Measurements from ENCODE around the gene SCO1. TPM values are rescaled to one million over a fixed set of nuclear protein-coding genes. Genes with fewer than 3 reads are reported as not detected.
"Not testable (repeated sequence)": the region's sequence is repeated elsewhere in the genome, so short reads cannot be mapped to it uniquely, and the experiment has no call there.

SCO1 gene
- polyA plus RNA-seq, 3 donors = 5.0 to 14.6 (median 11.6) TPM

GRCh38 chr17:10733666-10734065 lies 36.3 kb upstream of the SCO1 start:
- no peaks in the 10 kb centered on the region for H3K36me3 Mint-ChIP-seq
- no peak overlapping the region for H3K4me3 ChIP-seq (replicated peaks in 1 of 3; ENCODE audit: low read depth in 2 of 3, low read length in 3 of 3)
- DNase-seq = no peak
- no peaks in the 10 kb centered on the region for H3K27me3 ChIP-seq (ENCODE audit: control insufficient read depth in 2 of 2, insufficient read depth in 2 of 2, low read length in 2 of 2)
- H3K27me3 Mint-ChIP-seq (ENCODE audit: low read depth in 3 of 3) = peaks cover 0 to 5% (median 0%) of the 10 kb centered on the region in 3 donors
- H3K27ac Mint-ChIP-seq = no peak overlapping the region
- H4K20me1 ChIP-seq (ENCODE audit: insufficient read depth, low read length) = no peaks in the 10 kb centered on the region
- TF ChIP-seq CTCF (IDR thresholded peaks at IDR 0.05) = no peak
- no peaks in the 10 kb centered on the region for H3K9me3 ChIP-seq (replicated peaks in 1 of 2; ENCODE audit: control insufficient read depth in 1 of 2, insufficient read depth in 1 of 2, low read length in 2 of 2)
- no peak overlapping the region for H3K4me3 Mint-ChIP-seq
- intact Hi-C loops (cut with micrococcal nuclease) = loop anchor here in 1 of 2 donors (10.0 kb wide), 1 partner anchor 111 kb away; no protein-coding TSS in a partner anchor
- H3K36me3 ChIP-seq (replicated peaks in 1 of 2; ENCODE audit: control insufficient read depth in 1 of 2, insufficient read depth in 2 of 2, low read length in 2 of 2) = no peaks in the 10 kb centered on the region
- no peak overlapping the region for H2AFZ ChIP-seq (ENCODE audit: insufficient read depth, low read depth, low read length, poor library complexity, severe bottlenecking)
- no peak overlapping the region for H3K4me2 ChIP-seq (replicated peaks; ENCODE audit: extremely low read depth, low read length, poor library complexity, severe bottlenecking)
- H3K4me1 Mint-ChIP-seq = peaks cover 20% of the 10 kb centered on the region
- H3K9ac ChIP-seq (ENCODE audit: insufficient read depth, low read length, poor library complexity, severe bottlenecking) = no peak overlapping the region
- peaks cover 6% of the 10 kb centered on the region in 2 donors for H3K4me1 ChIP-seq (ENCODE audit: control insufficient read depth in 1 of 2, insufficient read depth in 2 of 2, low read length in 2 of 2)
- no peak overlapping the region for H3K27ac ChIP-seq (ENCODE audit: low read depth in 1 of 2, low read length in 2 of 2)
- H3K79me2 ChIP-seq (ENCODE audit: insufficient read depth, low read length) = no peaks in the 10 kb centered on the region
- no CpG with 5 or more reads among the region's 3 CpGs for WGBS (ENCODE audit: insufficient coverage)
- H3K9me3 Mint-ChIP-seq = no peaks in the 10 kb centered on the region

GRCh38 chr17:10732121-10732520 lies 34.8 kb upstream of the SCO1 start:
- DNase-seq; H3K4me1 ChIP-seq (ENCODE audit: control insufficient read depth in 1 of 2, insufficient read depth in 2 of 2, low read length in 2 of 2); H2AFZ ChIP-seq (ENCODE audit: insufficient read depth, low read depth, low read length, poor library complexity, severe bottlenecking); H3K9ac ChIP-seq (ENCODE audit: insufficient read depth, low read length, poor library complexity, severe bottlenecking); H3K27me3 ChIP-seq (ENCODE audit: control insufficient read depth in 2 of 2, insufficient read depth in 2 of 2, low read length in 2 of 2); H3K4me2 ChIP-seq (replicated peaks; ENCODE audit: extremely low read depth, low read length, poor library complexity, severe bottlenecking); H3K27me3 Mint-ChIP-seq (ENCODE audit: low read depth in 3 of 3); H3K27ac ChIP-seq (ENCODE audit: low read depth in 1 of 2, low read length in 2 of 2); H3K36me3 ChIP-seq (replicated peaks in 1 of 2; ENCODE audit: control insufficient read depth in 1 of 2, insufficient read depth in 2 of 2, low read length in 2 of 2); H3K36me3 Mint-ChIP-seq; H3K79me2 ChIP-seq (ENCODE audit: insufficient read depth, low read length); H3K4me3 ChIP-seq (replicated peaks in 1 of 3; ENCODE audit: low read depth in 2 of 3, low read length in 3 of 3); H3K4me3 Mint-ChIP-seq; H3K27ac Mint-ChIP-seq; H3K9me3 Mint-ChIP-seq; H4K20me1 ChIP-seq (ENCODE audit: insufficient read depth, low read length); H3K9me3 ChIP-seq (replicated peaks in 1 of 2; ENCODE audit: control insufficient read depth in 1 of 2, insufficient read depth in 1 of 2, low read length in 2 of 2): not testable (repeated sequence)
- peaks cover 18% of the 10 kb centered on the region for H3K4me1 Mint-ChIP-seq
- WGBS (ENCODE audit: insufficient coverage) = 98% methylated on average over 4 of the region's 6 CpGs
- intact Hi-C loops (cut with micrococcal nuclease) = loop anchor here in 1 of 2 donors (10.0 kb wide), 1 partner anchor 113 kb away; no protein-coding TSS in a partner anchor
